GM12878 (cell line): Measurements from ENCODE around the gene TSPAN10. TPM values are rescaled to one million over a fixed set of nuclear protein-coding genes. Genes with fewer than 3 reads are reported as not detected.

Experiments
- BACH1 ChIP-seq: fragments of 450-650 bp; IDR thresholded peaks from 2 replicates; pipeline ENCODE4 v1.6.1; 2017; ENCODE audit warnings: mild to moderate bottlenecking, borderline replicate concordance
- CBX3 ChIP-seq: fragments of 200-600 bp; sonication (generic); IDR thresholded peaks from 2 replicates; pipeline ENCODE4 v1.6.1; 2016; ENCODE audit warnings: low read depth, borderline replicate concordance
- CHD2 ChIP-seq: IDR thresholded peaks from 2 replicates; pipeline ENCODE4 v1.6.1; 2011; ENCODE audit warnings: low read depth, low read length, improper control_type of control experiment, borderline replicate concordance
- GABPA ChIP-seq: IDR thresholded peaks from 2 replicates; pipeline ENCODE4 v1.6.1; 2014; ENCODE audit warnings: antibody characterized with exemption, low read depth, mild to moderate bottlenecking, inconsistent platforms
- MTA3 ChIP-seq: IDR thresholded peaks from 2 replicates; pipeline ENCODE4 v1.6.1; 2012; ENCODE audit warnings: low read length, inconsistent platforms, borderline replicate concordance
- NBN ChIP-seq: fragments of 450-650 bp; IDR thresholded peaks from 2 replicates; pipeline ENCODE4 v1.6.1; 2016
- SUZ12 ChIP-seq: fragments of 200-600 bp; sonication (generic); IDR thresholded peaks from one replicate; pipeline ENCODE4 v1.6.1; 2018; ENCODE audit warnings: antibody characterized with exemption, mild to moderate bottlenecking; ENCODE audit not compliant: unreplicated experiment
- TAF1 ChIP-seq: IDR thresholded peaks from 2 replicates; pipeline ENCODE4 v1.6.1; 2011; ENCODE audit warnings: mild to moderate bottlenecking, low read depth, low read length, borderline replicate concordance
- ZNF207 ChIP-seq: fragments of 450-650 bp; IDR thresholded peaks from 2 replicates; pipeline ENCODE4 v1.6.1; 2014; ENCODE audit warnings: antibody characterized with exemption, mild to moderate bottlenecking, borderline replicate concordance
- polyA plus RNA-seq, 11 experiments: library from polyadenylated mRNA; depleted of rRNA in 4 of 11; unstranded in 6 of 11; stranded (reverse) in 5 of 11; fragments of >200 nt; fragmentation: Nextera tagmentation in 4 of 11; fragmentation: Illumina TruSeq in 1 of 11; extraction: Ambion mirVana in 4 of 11; extraction: Trizol in 1 of 11; gene quantifications; 1 replicate in 1 of 11; 2 replicates in 10 of 11; pipeline versions ENCODE4 v1.2.1 to v1.2.3, GENCODE V29; 2011 to 2016; ENCODE audit warnings: inconsistent platforms in 2 of 11, missing spikeins in 2 of 11, low read depth in 1 of 11
- total RNA-seq, 4 experiments: library from RNA; depleted of rRNA in 3 of 4; stranded (reverse); fragments of >200 nt in 3 of 4; fragmentation: Illumina TruSeq in 1 of 4; extraction: Trizol in 1 of 4; gene quantifications; 2 replicates each; pipeline versions ENCODE4 v1.2.1 to v1.2.3, GENCODE V29; 2013 to 2021
- TF ChIP-seq, protein P1 (sequence below): IDR thresholded peaks from 2 replicates; pipeline ENCODE4 v1.6.1; 2012; ENCODE audit warnings: improper control_type of control experiment, low read depth, low read length; ENCODE audit not compliant: insufficient replicate concordance
- TF ChIP-seq, protein P2 (sequence below): fragments of 450-650 bp; IDR thresholded peaks from 2 replicates; pipeline ENCODE4 v1.6.1; 2017; ENCODE audit warnings: mild to moderate bottlenecking, moderate library complexity

Gene TSPAN10
- total and polyA plus RNA-seq, 10 of the 15 experiments (the other 5 are each of a cell fraction or from before 2014, with no cell fraction given): 0.13 to 0.82 (median 0.43) TPM

DNA sequence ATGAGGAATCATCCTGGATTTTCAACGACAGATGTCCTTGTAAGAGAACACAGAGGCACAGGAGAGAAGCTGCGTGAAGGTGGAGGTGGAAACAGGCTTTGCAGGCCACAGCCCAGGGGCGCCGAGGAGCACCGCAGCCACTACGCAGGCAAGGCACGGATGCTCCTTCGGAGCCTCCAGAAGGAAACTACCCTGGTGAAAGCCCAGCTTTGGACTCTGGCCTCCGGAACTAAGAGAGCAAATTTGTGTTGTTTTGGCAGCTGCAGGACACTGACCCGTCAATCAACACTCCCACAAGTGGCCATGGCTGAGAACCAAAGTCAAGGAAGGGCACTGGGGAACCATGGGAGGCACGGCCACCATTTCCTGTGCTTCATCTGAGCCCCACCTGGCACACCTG is 43.2 kb downstream of the TSPAN10 start (continued):
- TF ChIP-seq ZNF207 (no peak), GABPA (no peak), BACH1 (no peak), SUZ12 (no peak), MTA3 (no peak), CHD2 (no peak), CBX3 (no peak), TAF1 (no peak), NBN (no peak)
- TF ChIP-seq, protein P1, sequence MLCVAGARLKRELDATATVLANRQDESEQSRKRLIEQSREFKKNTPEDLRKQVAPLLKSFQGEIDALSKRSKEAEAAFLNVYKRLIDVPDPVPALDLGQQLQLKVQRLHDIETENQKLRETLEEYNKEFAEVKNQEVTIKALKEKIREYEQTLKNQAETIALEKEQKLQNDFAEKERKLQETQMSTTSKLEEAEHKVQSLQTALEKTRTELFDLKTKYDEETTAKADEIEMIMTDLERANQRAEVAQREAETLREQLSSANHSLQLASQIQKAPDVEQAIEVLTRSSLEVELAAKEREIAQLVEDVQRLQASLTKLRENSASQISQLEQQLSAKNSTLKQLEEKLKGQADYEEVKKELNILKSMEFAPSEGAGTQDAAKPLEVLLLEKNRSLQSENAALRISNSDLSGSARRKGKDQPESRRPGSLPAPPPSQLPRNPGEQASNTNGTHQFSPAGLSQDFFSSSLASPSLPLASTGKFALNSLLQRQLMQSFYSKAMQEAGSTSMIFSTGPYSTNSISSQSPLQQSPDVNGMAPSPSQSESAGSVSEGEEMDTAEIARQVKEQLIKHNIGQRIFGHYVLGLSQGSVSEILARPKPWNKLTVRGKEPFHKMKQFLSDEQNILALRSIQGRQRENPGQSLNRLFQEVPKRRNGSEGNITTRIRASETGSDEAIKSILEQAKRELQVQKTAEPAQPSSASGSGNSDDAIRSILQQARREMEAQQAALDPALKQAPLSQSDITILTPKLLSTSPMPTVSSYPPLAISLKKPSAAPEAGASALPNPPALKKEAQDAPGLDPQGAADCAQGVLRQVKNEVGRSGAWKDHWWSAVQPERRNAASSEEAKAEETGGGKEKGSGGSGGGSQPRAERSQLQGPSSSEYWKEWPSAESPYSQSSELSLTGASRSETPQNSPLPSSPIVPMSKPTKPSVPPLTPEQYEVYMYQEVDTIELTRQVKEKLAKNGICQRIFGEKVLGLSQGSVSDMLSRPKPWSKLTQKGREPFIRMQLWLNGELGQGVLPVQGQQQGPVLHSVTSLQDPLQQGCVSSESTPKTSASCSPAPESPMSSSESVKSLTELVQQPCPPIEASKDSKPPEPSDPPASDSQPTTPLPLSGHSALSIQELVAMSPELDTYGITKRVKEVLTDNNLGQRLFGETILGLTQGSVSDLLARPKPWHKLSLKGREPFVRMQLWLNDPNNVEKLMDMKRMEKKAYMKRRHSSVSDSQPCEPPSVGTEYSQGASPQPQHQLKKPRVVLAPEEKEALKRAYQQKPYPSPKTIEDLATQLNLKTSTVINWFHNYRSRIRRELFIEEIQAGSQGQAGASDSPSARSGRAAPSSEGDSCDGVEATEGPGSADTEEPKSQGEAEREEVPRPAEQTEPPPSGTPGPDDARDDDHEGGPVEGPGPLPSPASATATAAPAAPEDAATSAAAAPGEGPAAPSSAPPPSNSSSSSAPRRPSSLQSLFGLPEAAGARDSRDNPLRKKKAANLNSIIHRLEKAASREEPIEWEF: no peak
- TF ChIP-seq, protein P2, sequence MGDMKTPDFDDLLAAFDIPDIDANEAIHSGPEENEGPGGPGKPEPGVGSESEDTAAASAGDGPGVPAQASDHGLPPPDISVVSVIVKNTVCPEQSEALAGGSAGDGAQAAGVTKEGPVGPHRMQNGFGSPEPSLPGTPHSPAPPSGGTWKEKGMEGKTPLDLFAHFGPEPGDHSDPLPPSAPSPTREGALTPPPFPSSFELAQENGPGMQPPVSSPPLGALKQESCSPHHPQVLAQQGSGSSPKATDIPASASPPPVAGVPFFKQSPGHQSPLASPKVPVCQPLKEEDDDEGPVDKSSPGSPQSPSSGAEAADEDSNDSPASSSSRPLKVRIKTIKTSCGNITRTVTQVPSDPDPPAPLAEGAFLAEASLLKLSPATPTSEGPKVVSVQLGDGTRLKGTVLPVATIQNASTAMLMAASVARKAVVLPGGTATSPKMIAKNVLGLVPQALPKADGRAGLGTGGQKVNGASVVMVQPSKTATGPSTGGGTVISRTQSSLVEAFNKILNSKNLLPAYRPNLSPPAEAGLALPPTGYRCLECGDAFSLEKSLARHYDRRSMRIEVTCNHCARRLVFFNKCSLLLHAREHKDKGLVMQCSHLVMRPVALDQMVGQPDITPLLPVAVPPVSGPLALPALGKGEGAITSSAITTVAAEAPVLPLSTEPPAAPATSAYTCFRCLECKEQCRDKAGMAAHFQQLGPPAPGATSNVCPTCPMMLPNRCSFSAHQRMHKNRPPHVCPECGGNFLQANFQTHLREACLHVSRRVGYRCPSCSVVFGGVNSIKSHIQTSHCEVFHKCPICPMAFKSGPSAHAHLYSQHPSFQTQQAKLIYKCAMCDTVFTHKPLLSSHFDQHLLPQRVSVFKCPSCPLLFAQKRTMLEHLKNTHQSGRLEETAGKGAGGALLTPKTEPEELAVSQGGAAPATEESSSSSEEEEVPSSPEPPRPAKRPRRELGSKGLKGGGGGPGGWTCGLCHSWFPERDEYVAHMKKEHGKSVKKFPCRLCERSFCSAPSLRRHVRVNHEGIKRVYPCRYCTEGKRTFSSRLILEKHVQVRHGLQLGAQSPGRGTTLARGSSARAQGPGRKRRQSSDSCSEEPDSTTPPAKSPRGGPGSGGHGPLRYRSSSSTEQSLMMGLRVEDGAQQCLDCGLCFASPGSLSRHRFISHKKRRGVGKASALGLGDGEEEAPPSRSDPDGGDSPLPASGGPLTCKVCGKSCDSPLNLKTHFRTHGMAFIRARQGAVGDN: no peak
